Mammary epithelial cell (primary cell): ENCODE data around the gene FAM83C.

Experiments used
- CTCF ChIP-seq, 2 donors: IDR thresholded peaks in 1 of 2; conservative IDR thresholded peaks in 1 of 2; 2 replicates each; pipeline ENCODE4 v1.5.1; 2011 to 2012; ENCODE audit warnings: inconsistent platforms in 2 of 2, low read length in 2 of 2, mild to moderate bottlenecking in 2 of 2, control low read depth in 1 of 2, low read depth in 1 of 2; ENCODE audit not compliant: insufficient read depth in 1 of 2; ENCODE audit errors: extremely low read depth in 1 of 2
- EZH2 ChIP-seq: IDR thresholded peaks from 2 replicates; pipeline ENCODE4 v1.6.1; 2012; ENCODE audit warnings: low read length, inconsistent platforms, borderline replicate concordance

- TF ChIP-seq CTCF (conservative IDR thresholded peaks at IDR 0.05 in 1 of 2, IDR thresholded peaks at IDR 0.05 in 1 of 2; ENCODE audit: extremely low read depth in 1 of 2, insufficient read depth in 1 of 2, low read depth in 1 of 2, low read length in 2 of 2), result no peak
- TF ChIP-seq EZH2, result no peak
Observed at GRCh38 chr20:35301426-35301825, 9.2 kb upstream of the FAM83C start.
